Retinal pigment epithelial cell (primary cell): ENCODE measurements around the gene CCDC154.
"Not testable (repeated sequence)": the region's sequence is repeated elsewhere in the genome, so short reads cannot be mapped to it uniquely, and the experiment has no call there.

ENCODE experiments used
- DNase-seq: peaks from one replicate; pipeline ENCODE4 v3.0.0-alpha.2; 2010; ENCODE audit warnings: low read depth
- H3K4me3 ChIP-seq: 2 replicates; pipeline ENCODE4 v1.5.1; 2011; ENCODE audit warnings: mild to moderate bottlenecking, low read length, control low read depth, moderate library complexity
- CTCF ChIP-seq: conservative IDR thresholded peaks from 2 replicates; pipeline ENCODE4 v1.5.1; 2011; ENCODE audit warnings: low read depth, low read length, control low read depth, inconsistent platforms

The CCDC154 gene

DNA sequence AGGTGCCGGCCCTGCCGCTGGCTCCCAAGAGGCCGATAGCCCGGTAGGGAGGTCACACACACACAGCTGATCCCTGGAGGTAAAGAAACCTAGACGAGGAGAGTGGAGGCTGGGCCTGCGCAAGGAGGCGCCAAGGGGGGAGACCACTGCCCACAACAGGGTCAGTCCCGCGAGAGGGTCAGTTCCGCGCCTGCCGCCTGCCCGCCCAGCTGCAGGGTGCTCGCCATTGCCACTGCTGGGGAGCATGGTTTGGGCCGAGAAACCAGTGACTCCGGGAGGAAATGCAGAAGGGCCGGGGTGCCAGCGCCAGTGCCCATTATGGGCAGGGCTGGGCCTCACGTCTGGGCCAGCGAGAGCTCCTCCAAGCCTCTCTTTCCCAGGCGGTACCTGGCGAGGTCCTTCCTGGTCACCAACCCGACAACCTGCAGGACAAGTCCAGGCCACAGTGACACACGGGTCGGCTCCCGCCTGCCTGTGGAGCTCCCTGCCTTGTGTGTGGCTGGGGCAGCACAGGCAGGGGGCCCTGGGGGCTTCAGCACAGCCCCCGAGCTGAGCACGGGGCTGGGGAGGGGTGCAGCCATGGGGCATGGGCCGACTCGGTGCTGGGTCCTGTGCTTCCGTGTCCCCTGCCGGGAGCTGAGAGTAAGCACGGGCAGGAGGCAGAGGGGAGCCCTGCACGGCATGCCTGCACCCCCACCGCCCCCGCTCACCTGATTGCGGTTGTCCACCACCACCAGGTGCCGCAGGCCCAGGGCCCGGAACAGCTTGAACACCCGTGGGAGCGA, 2.1 kb upstream of the CCDC154 start:
- H3K4me3 ChIP-seq: no peak overlapping the region
- no peak for DNase-seq
- TF ChIP-seq CTCF: no peak

DNA sequence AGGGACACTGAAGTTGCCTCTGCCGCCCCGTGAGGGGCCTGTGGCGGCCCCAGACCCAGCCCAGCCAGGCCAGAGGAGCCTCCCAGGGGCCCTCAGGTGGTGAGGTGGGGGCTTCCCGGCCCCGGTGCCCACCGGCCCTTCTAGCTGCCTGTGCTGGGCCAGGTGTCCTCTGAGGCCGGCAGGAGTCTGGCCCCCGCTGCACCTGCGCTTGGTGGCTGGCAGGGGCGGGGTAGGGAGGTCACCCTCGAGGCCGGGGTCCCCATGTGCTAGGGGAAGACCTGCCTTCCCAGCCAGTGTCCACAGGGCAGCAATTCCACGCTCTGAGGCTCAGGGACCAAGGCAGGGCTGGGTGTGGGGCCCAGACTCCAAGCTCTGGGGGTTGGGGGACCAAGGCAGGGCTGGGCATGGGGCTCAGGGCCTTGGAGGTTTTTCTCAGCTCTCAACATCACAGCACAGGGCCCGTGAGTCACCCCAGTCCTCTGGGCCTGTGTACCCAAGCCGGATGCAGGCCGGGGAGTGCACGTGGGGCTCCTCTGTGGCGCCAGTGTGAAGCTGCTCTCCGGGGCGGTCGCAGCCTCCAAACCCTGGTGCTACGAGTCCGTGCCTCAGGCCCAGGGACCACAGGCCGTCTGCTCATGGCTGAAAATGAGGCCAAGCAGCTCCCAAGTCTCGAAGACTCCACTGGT, 1.3 kb upstream of the CCDC154 start:
- no peak for TF ChIP-seq CTCF
- no peak overlapping the region for H3K4me3 ChIP-seq
- no peak for DNase-seq

GRCh38 chr16:1444730-1445517, 568 bp upstream of the CCDC154 start:
- H3K4me3 ChIP-seq: no peak overlapping the region
- no peak for DNase-seq
- TF ChIP-seq CTCF: no peak

GRCh38 chr16:1443403-1443973, 868 bp downstream of the CCDC154 start:
- no peak overlapping the region for H3K4me3 ChIP-seq
- no peak for TF ChIP-seq CTCF
- no peak for DNase-seq

- DNase-seq: no peak
- H3K4me3 ChIP-seq: no peak overlapping the region
- no peak for TF ChIP-seq CTCF
These were observed 1.7 kb downstream of the CCDC154 start for GRCh38 chr16:1442697-1443096.

DNA sequence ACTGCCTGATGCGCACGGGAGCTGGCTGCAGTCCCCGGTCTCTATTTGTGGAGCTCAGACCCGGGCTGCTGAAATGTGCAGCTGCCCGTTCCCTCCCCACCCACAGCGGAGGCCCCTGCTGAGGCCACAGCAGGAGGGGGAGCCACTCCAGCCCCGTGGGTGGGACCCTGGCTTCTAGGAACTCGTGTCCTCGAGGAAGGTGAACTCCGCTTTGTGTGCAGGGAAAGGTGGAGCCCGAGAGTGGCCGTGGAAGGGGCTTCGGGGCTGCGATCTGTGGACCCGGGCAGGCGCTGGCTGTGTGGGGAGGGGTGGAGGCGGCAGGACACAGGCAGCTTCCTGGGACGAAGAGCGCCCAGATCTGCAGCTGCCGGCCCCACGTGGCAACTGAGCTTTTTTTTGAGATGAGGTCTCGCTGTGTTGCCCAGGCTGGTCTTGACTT, 2.9 kb downstream of the CCDC154 start:
- TF ChIP-seq CTCF: no peak
- H3K4me3 ChIP-seq: no peak overlapping the region
- no peak for DNase-seq

DNA sequence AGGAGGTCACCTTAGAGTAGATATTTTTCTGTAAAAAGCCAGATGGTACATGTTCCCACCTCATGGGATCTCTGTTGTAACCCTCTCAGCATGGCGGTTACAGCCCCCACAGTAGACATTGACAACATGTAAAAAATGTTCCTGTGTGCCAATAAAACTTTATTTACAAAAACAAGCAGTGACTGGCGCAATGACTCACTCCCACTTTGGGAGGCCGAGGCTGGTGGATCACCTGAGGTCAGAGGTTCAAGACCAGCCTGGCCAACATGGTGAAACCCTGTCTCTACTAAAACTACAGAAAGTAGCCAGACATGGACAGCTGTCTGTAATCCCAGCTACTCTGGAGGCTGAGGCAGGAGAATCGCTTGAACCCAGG, 4.7 kb downstream of the CCDC154 start:
- DNase-seq, H3K4me3 ChIP-seq: not testable (repeated sequence)
